Activated CD8-positive, alpha-beta T cell treated with anti-CD3 and anti-CD28 coated beads for 36 hours (primary cell): Measurements from ENCODE around the gene EFNA5. TPM values are rescaled to one million over a fixed set of nuclear protein-coding genes. Genes with fewer than 3 reads are reported as not detected.

Experiments used
- ATAC-seq: fragments of 200-7000 bp; cut with Tn5 transposase; one replicate; pipeline ENCODE4 v1.10.0; 2021; ENCODE audit warnings: mild to moderate bottlenecking, moderate library complexity
- CTCF ChIA-PET: fragments of 350-600 bp; sonication (Branson Sonifier 250); formaldehyde crosslinking; loops from one replicate; lab custom pipeline; 2021; ENCODE audit warnings: antibody characterized with exemption; lab: Charles Lee
- POLR2A ChIA-PET: fragments of 350-600 bp; sonication (Branson Sonifier 250); formaldehyde crosslinking; loops from one replicate; lab custom pipeline; 2021; ENCODE audit warnings: antibody characterized with exemption; lab: Charles Lee
- DNase-seq: peaks from one replicate; pipeline ENCODE4 v3.0.0-alpha.2; 2020
- H3K27ac Mint-ChIP-seq: one replicate; pipeline ENCODE4 v1.8.0; 2021; ENCODE audit warnings: mild to moderate bottlenecking, mixed read lengths
- H3K27me3 Mint-ChIP-seq: one replicate; pipeline ENCODE4 v1.8.0; 2021; ENCODE audit warnings: mixed read lengths
- H3K36me3 Mint-ChIP-seq: one replicate; pipeline ENCODE4 v1.8.0; 2021; ENCODE audit warnings: low read depth, mixed read lengths
- H3K4me1 Mint-ChIP-seq: one replicate; pipeline ENCODE4 v1.8.0; 2021; ENCODE audit warnings: low read depth, mixed read lengths
- H3K4me3 Mint-ChIP-seq: one replicate; pipeline ENCODE4 v1.8.0; 2021; ENCODE audit warnings: mild to moderate bottlenecking, moderate library complexity, mixed read lengths
- H3K9me3 Mint-ChIP-seq: one replicate; pipeline ENCODE4 v1.8.0; 2021; ENCODE audit warnings: mixed read lengths
- CTCF ChIP-seq: fragments of 200-600 bp; IDR thresholded peaks from one replicate; pipeline ENCODE4 v1.8.0; 2022; ENCODE audit warnings: antibody characterized with exemption, mild to moderate bottlenecking
- intact Hi-C: fragments of 100-400 bp; cut with micrococcal nuclease; formaldehyde crosslinking; loops from one replicate; pipeline ENCODE4 v1.10.0; 2022
- total RNA-seq, 2 experiments: library from RNA; stranded (reverse); gene quantifications; one replicate each; pipeline ENCODE4 v1.2.3, GENCODE V29; 2021

The EFNA5 gene
- total RNA-seq, 2 experiments from 2014 or later, result not detected

GRCh38 chr5:107542831-107543231 is 127.9 kb downstream of the EFNA5 start:
- Mint-ChIP-seq H3K27ac (no peak overlapping the region), H3K4me3 (no peak overlapping the region), H3K27me3 (peaks cover 3% of the 10 kb centered on the region), H3K36me3 (no peaks in the 10 kb centered on the region), H3K9me3 (no peaks in the 10 kb centered on the region), H3K4me1 (peaks cover 5% of the 10 kb centered on the region)
- ChIA-PET CTCF (no interaction called here), POLR2A (no interaction called here)
- no peak for DNase-seq
- TF ChIP-seq CTCF, result no peak
- no peak for ATAC-seq
- intact Hi-C loops, result no loop called here

- POLR2A ChIA-PET, result no interaction called here
- CTCF ChIA-PET, result no interaction called here
- ATAC-seq, result no peak
- Mint-ChIP-seq H3K27ac (no peak overlapping the region), H3K4me1 (peaks cover 5% of the 10 kb centered on the region), H3K9me3 (no peaks in the 10 kb centered on the region), H3K36me3 (no peaks in the 10 kb centered on the region), H3K27me3 (peaks cover 3% of the 10 kb centered on the region), H3K4me3 (no peak overlapping the region)
- TF ChIP-seq CTCF, result no peak
- intact Hi-C loops, result no loop called here
- no peak for DNase-seq
Measured at GRCh38 chr5:107542428-107542827, 128.3 kb downstream of the EFNA5 start.

- H3K9me3 Mint-ChIP-seq, result no peaks in the 10 kb centered on the region
- H3K4me3 Mint-ChIP-seq, result no peak overlapping the region
- DNase-seq (no peak), ATAC-seq (no peak)
- H3K4me1 Mint-ChIP-seq, result peaks cover 5% of the 10 kb centered on the region
- no peak for TF ChIP-seq CTCF
- peaks cover 3% of the 10 kb centered on the region for H3K27me3 Mint-ChIP-seq
- no peak overlapping the region for H3K27ac Mint-ChIP-seq
- no peaks in the 10 kb centered on the region for H3K36me3 Mint-ChIP-seq
- ChIA-PET POLR2A (no interaction called here), CTCF (no interaction called here)
- intact Hi-C loops, result no loop called here
Measured at GRCh38 chr5:107541400-107541799, 129.3 kb downstream of the EFNA5 start.

- no peak overlapping the region for H3K4me3 Mint-ChIP-seq
- ATAC-seq (no peak), DNase-seq (no peak)
- no peak for TF ChIP-seq CTCF
- no peaks in the 10 kb centered on the region for H3K9me3 Mint-ChIP-seq
- H3K27ac Mint-ChIP-seq, result no peak overlapping the region
- ChIA-PET POLR2A (interaction anchor here (0.6 kb wide), 1 partner anchor 371 kb away, joined by 3 read pairs; no protein-coding TSS in a partner anchor), CTCF (interaction anchor here (0.8 to 2.3 kb wide), 2 partner anchors 8 to 33 kb away, joined by 3 to 11 read pairs; no protein-coding TSS in a partner anchor)
- intact Hi-C loops, result no loop called here
- no peaks in the 10 kb centered on the region for H3K36me3 Mint-ChIP-seq
- H3K27me3 Mint-ChIP-seq, result peaks cover 6% of the 10 kb centered on the region
- H3K4me1 Mint-ChIP-seq, result peaks cover 5% of the 10 kb centered on the region
Measured at GRCh38 chr5:107539726-107540330, 130.9 kb downstream of the EFNA5 start.

GRCh38 chr5:107538805-107539445 is 131.8 kb downstream of the EFNA5 start:
- H3K4me3 Mint-ChIP-seq, result no peak overlapping the region
- H3K4me1 Mint-ChIP-seq, result peaks cover 5% of the 10 kb centered on the region
- no peak overlapping the region for H3K27ac Mint-ChIP-seq
- ChIA-PET POLR2A (no interaction called here), CTCF (interaction anchor here (2.3 kb wide), 1 partner anchor 34 kb away, joined by 11 read pairs; no protein-coding TSS in a partner anchor)
- no peak for DNase-seq
- no peaks in the 10 kb centered on the region for H3K9me3 Mint-ChIP-seq
- TF ChIP-seq CTCF, result no peak
- intact Hi-C loops, result no loop called here
- H3K36me3 Mint-ChIP-seq, result no peaks in the 10 kb centered on the region
- peaks cover 6% of the 10 kb centered on the region for H3K27me3 Mint-ChIP-seq
- ATAC-seq, result no peak
